COLO829 (cell line): ENCODE results near the gene ZNF28.
"Not testable (repeated sequence)": the region's sequence is repeated elsewhere in the genome, so short reads cannot be mapped to it uniquely, and the experiment has no call there.

Experiments
- DNase-seq: peaks from one replicate; pipeline ENCODE4 v3.0.0; 2012; ENCODE audit warnings: low spot score

The ZNF28 gene

DNA sequence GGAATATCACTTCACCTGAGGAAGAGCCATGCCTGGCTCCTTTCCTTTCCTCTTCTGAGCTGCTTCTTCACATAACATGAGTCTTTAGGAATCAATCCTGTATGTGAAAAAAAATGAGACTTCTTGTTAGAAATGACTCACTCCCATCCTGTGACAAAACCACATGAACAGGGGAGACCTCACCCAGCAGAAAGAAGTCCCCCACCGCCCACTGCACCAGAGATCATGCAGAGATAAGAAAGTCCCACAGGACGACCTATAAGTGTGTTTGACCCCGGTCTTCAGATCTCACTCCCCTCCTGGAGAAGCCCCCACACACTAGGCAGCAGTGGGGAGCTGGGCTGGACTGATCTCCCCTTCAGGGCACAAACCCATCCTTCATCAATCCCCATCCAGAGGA is 42.6 kb downstream of the ZNF28 start:
- no peak for DNase-seq

- not testable (repeated sequence) for DNase-seq
Observed at GRCh38 chr19:52756447-52756846, 65.0 kb downstream of the ZNF28 start.

DNA sequence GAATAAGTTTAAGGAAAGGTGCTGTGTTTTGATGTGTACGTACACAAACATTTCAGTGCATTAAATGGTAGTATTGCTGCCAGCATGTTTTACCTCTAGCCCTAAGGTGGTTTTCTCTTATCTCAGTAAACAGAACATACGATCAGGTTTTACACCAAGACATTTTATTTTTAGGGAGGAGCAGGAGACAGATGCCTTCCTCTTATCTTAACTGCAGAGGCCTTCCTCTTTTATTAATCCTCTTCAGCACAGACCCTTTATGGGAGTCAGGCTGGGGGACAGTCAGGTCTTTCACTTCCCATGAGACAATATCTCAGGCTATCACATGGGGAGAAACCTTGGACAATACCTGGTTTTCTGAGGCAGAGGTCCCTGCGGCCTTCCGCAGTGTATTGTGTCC is 71.7 kb downstream of the ZNF28 start:
- no peak for DNase-seq

GRCh38 chr19:52748336-52748950 is 73.0 kb downstream of the ZNF28 start:
- DNase-seq = peak; percentile 11
